Mesothelial cell of epicardium (in vitro differentiated cells): ENCODE measurements around the gene RABAC1. TPM values are rescaled to one million over a fixed set of nuclear protein-coding genes. Genes with fewer than 3 reads are reported as not detected.

Source experiments
- DNase-seq, 2 experiments: peaks; one replicate each; pipeline ENCODE4 v3.0.0; 2021; ENCODE audit warnings: low spot score in 2 of 2; ENCODE audit not compliant: unreplicated experiment in 2 of 2
- H3K27ac Mint-ChIP-seq: 2 replicates; pipeline ENCODE4 v1.8.0; 2021; ENCODE audit warnings: mixed read lengths
- H3K27me3 Mint-ChIP-seq: 2 replicates; pipeline ENCODE4 v1.8.0; 2021; ENCODE audit warnings: low read depth, mixed read lengths
- H3K36me3 Mint-ChIP-seq: 2 replicates; pipeline ENCODE4 v1.8.0; 2021; ENCODE audit warnings: mixed read lengths
- H3K4me1 Mint-ChIP-seq: 2 replicates; pipeline ENCODE4 v1.8.0; 2021; ENCODE audit warnings: mixed read lengths
- H3K4me3 Mint-ChIP-seq: 2 replicates; pipeline ENCODE4 v1.8.0; 2021; ENCODE audit warnings: mild to moderate bottlenecking, moderate library complexity, mixed read lengths
- H3K9me3 Mint-ChIP-seq: 2 replicates; pipeline ENCODE4 v1.8.0; 2021; ENCODE audit warnings: mixed read lengths
- total RNA-seq: library from RNA; stranded (reverse); gene quantifications from 3 replicates; pipeline ENCODE4 v1.2.1, GENCODE V29; 2021
- TF ChIP-seq, protein P1 (sequence below): fragments of 200-600 bp; sonication (generic); IDR thresholded peaks from one replicate; pipeline ENCODE4 v1.5.0; 2021; ENCODE audit warnings: antibody characterized with exemption; ENCODE audit not compliant: unreplicated experiment

The RABAC1 gene
- total RNA-seq, 1 donor from 2014 or later, result 102 TPM

- Mint-ChIP-seq H3K36me3 (peaks cover 2% of the 10 kb centered on the region), H3K27ac (no peak overlapping the region), H3K4me1 (no peaks in the 10 kb centered on the region), H3K9me3 (no peaks in the 10 kb centered on the region), H3K4me3 (no peak overlapping the region), H3K27me3 (peaks cover 57% of the 10 kb centered on the region)
- TF ChIP-seq, protein P1, sequence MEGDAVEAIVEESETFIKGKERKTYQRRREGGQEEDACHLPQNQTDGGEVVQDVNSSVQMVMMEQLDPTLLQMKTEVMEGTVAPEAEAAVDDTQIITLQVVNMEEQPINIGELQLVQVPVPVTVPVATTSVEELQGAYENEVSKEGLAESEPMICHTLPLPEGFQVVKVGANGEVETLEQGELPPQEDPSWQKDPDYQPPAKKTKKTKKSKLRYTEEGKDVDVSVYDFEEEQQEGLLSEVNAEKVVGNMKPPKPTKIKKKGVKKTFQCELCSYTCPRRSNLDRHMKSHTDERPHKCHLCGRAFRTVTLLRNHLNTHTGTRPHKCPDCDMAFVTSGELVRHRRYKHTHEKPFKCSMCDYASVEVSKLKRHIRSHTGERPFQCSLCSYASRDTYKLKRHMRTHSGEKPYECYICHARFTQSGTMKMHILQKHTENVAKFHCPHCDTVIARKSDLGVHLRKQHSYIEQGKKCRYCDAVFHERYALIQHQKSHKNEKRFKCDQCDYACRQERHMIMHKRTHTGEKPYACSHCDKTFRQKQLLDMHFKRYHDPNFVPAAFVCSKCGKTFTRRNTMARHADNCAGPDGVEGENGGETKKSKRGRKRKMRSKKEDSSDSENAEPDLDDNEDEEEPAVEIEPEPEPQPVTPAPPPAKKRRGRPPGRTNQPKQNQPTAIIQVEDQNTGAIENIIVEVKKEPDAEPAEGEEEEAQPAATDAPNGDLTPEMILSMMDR, result no peak
- no peak for DNase-seq
Observed at GRCh38 chr19:41911889-41912731, 47.0 kb downstream of the RABAC1 start.

- TF ChIP-seq, protein P1, result no peak
- no peaks in the 10 kb centered on the region for H3K9me3 Mint-ChIP-seq
- no peak overlapping the region for H3K27ac Mint-ChIP-seq
- H3K4me1 Mint-ChIP-seq, result no peaks in the 10 kb centered on the region
- H3K4me3 Mint-ChIP-seq, result no peak overlapping the region
- H3K27me3 Mint-ChIP-seq, result peaks cover 57% of the 10 kb centered on the region
- no peak for DNase-seq
- H3K36me3 Mint-ChIP-seq, result peaks cover 4% of the 10 kb centered on the region
Observed at GRCh38 chr19:41910992-41911888, 47.9 kb downstream of the RABAC1 start.

DNA sequence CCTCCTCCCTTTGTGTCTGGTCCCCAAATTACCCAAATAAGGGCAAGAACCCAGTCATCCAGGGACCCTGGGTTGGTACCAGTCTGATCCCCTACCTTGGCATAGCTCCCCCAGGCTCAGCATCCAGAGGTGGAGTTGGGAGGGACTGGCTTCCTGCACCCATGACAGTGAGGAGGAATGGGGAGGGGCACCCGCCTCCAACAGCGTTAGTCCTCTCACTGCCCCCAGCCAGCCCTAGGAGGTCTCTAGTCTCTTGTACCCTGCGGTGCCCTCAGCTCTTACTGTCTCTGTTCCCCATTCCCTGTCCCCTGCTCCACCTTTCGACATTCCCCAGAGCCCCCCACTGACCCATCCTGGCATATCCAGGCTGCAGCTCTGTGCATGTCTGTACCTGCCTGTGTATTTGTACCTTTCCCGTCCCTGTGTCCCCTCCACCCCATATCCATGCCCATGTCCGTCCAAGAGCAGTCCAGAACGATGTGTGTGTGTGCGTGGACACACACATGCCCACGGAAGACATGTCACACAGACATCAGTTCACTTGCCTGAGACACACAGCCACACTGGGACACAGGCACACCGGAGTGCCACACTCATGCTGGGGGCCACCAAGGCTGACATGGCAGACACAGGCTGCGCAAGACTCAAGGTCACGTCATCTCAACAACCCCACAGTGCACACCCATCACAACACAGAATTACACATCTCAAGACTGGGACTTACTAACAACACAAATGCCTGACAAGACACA is 48.7 kb downstream of the RABAC1 start:
- peaks cover 57% of the 10 kb centered on the region for H3K27me3 Mint-ChIP-seq
- no peaks in the 10 kb centered on the region for H3K9me3 Mint-ChIP-seq
- TF ChIP-seq, protein P1, result no peak
- H3K36me3 Mint-ChIP-seq, result peaks cover 9% of the 10 kb centered on the region
- no peak overlapping the region for H3K27ac Mint-ChIP-seq
- no peaks in the 10 kb centered on the region for H3K4me1 Mint-ChIP-seq
- H3K4me3 Mint-ChIP-seq, result no peak overlapping the region
- DNase-seq, result no peak

DNA sequence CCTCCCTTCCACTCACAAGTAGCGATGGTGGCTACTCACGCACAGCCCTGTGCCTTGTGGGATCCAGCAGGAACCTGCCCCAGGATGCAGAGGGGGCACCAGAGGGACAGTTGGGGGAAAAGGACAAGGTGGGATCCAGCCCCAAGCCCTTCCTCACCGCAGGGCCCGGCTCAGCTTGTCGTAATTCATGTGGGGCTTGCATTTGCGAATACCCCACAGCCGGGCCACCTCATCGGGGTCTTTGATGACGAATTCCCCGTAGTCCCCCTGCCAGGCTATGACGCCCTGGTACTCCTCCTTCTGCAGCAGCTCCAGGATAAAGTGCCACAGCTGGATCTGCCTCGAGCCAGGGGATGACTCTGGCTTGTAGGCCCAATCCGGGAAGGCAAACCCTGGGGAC is 49.4 kb downstream of the RABAC1 start:
- H3K27ac Mint-ChIP-seq, result no peak overlapping the region
- peaks cover 10% of the 10 kb centered on the region for H3K36me3 Mint-ChIP-seq
- peaks cover 56% of the 10 kb centered on the region for H3K27me3 Mint-ChIP-seq
- TF ChIP-seq, protein P1, result no peak
- DNase-seq, result no peak
- no peaks in the 10 kb centered on the region for H3K9me3 Mint-ChIP-seq
- no peaks in the 10 kb centered on the region for H3K4me1 Mint-ChIP-seq
- H3K4me3 Mint-ChIP-seq, result no peak overlapping the region

DNA sequence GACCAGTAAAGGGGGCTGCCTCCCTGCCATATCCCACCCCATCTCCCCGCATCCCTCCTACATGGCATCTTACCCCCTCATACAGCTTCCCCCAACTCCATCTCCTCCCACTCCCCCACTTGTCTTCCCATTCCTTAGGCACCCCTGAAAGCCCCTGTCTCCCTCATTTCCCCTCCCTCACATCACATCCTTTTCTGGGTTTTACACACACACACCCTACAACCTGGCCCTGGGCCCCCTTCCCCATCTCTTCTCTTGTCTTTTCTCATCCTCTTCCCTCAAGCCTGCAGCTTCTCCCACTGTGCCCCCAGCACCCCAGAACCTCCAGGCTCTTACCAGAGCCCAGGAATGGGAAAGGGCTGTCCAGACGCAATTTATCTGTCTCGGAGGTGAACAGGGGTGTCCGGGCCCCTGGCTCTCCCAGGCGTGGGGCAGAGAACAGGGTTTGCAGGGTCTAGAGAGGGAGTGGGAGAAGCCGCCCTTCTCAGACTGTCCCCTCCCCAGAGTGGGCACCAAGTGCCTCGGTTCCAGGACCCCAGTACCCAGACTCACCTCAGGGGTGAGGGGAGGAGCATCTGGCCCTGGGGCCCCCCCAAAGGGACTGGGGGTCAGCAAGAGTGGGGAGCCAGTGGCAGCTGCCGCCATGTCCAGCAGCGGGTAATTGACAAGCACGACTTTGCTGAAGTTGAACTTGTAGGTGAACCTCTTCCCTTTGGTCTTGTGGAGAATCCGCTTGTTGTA is 50.2 kb downstream of the RABAC1 start:
- peaks cover 16% of the 10 kb centered on the region for H3K36me3 Mint-ChIP-seq
- no peak for DNase-seq
- H3K4me1 Mint-ChIP-seq, result no peaks in the 10 kb centered on the region
- no peak overlapping the region for H3K4me3 Mint-ChIP-seq
- no peaks in the 10 kb centered on the region for H3K9me3 Mint-ChIP-seq
- peaks cover 49% of the 10 kb centered on the region for H3K27me3 Mint-ChIP-seq
- TF ChIP-seq, protein P1, result no peak
- H3K27ac Mint-ChIP-seq, result no peak overlapping the region
